ENCODE data around the gene HOMER3.
A peak's percentile ranks its signal among the peaks of the same experiment; 100 is the strongest.

HOMER3 gene
- long read RNA-seq, partial matches to known transcripts = 1 of 84 reads
- long read RNA-seq, other reads (novel, unspliced or antisense) = 82 of 84 reads

- peak within 1 kb of the TSS; percentile 46 for H3K27ac ChIP-seq (replicated peaks)
- peaks cover 3% of the 10 kb centered on the region for H3K27me3 ChIP-seq (ENCODE audit: insufficient read depth, poor library complexity, severe bottlenecking)
- DNase-seq (ENCODE audit: low read depth in 1 of 2, low spot score in 1 of 2) = peak in 1 of 2 experiments; percentile 59
- TF ChIP-seq POLR2AphosphoS5 (IDR thresholded peaks at IDR 0.05; ENCODE audit: low read depth) (0 out of 2 replicates have a peak, but pooled peaks have one; percentile 16), CTCF (IDR thresholded peaks at IDR 0.05; ENCODE audit: insufficient read depth, low read length) (no peak), GABPA (IDR thresholded peaks at IDR 0.05; ENCODE audit: low read depth) (no peak), REST (IDR thresholded peaks at IDR 0.05; ENCODE audit: insufficient replicate concordance, low read depth) (no peak)
- H3K4me3 ChIP-seq (replicated peaks; ENCODE audit: insufficient read depth, low read length) = peak within 1 kb of the TSS; percentile 85
Observed at GRCh38 chr19:18940769-18941627, at the start of gene HOMER3. Gene HOMER3, minus strand, starts transcription at chr19:18941217. Its CDS starts 2,235 bp downstream, at chr19:18938982.

- Histone ChIP-seq H3K27ac (replicated peaks) (no peak overlapping the region), H3K27me3 (ENCODE audit: insufficient read depth, poor library complexity, severe bottlenecking) (no peaks in the 10 kb centered on the region), H3K4me3 (replicated peaks; ENCODE audit: insufficient read depth, low read length) (no peak overlapping the region)
- no peak for DNase-seq (ENCODE audit: low read depth in 1 of 2, low spot score in 1 of 2)
- TF ChIP-seq CTCF (IDR thresholded peaks at IDR 0.05; ENCODE audit: insufficient read depth, low read length) (no peak), SPI1 (IDR thresholded peaks at IDR 0.05; ENCODE audit: borderline replicate concordance, low read depth) (no peak), REST (IDR thresholded peaks at IDR 0.05; ENCODE audit: insufficient replicate concordance, low read depth) (no peak), GABPA (IDR thresholded peaks at IDR 0.05; ENCODE audit: low read depth) (no peak), POLR2AphosphoS5 (IDR thresholded peaks at IDR 0.05; ENCODE audit: low read depth) (no peak; the same call in 1 of the 2 replicates)
Observed at GRCh38 chr19:18990128-18990708, 49.2 kb upstream of the HOMER3 start.

GRCh38 chr19:18989316-18989715 lies 48.3 kb upstream of the HOMER3 start:
- no peak overlapping the region for H3K4me3 ChIP-seq (replicated peaks; ENCODE audit: insufficient read depth, low read length)
- no peak for DNase-seq (ENCODE audit: low read depth in 1 of 2, low spot score in 1 of 2)
- TF ChIP-seq CTCF (IDR thresholded peaks at IDR 0.05; ENCODE audit: insufficient read depth, low read length) (no peak), GABPA (IDR thresholded peaks at IDR 0.05; ENCODE audit: low read depth) (no peak), SPI1 (IDR thresholded peaks at IDR 0.05; ENCODE audit: borderline replicate concordance, low read depth) (no peak), REST (IDR thresholded peaks at IDR 0.05; ENCODE audit: insufficient replicate concordance, low read depth) (no peak), POLR2AphosphoS5 (IDR thresholded peaks at IDR 0.05; ENCODE audit: low read depth) (no peak)
- no peak overlapping the region for H3K27ac ChIP-seq (replicated peaks)
- no peaks in the 10 kb centered on the region for H3K27me3 ChIP-seq (ENCODE audit: insufficient read depth, poor library complexity, severe bottlenecking)
